SK-N-MC (cell line): ENCODE data around the gene CPEB1.

ENCODE experiments used
- EZH2 ChIP-seq: fragments of 200-600 bp; sonication (generic); IDR thresholded peaks from one replicate; pipeline ENCODE4 v1.6.1; 2017; ENCODE audit warnings: antibody characterized with exemption
- FOXP2 ChIP-seq: optimal IDR thresholded peaks from 2 replicates; pipeline ENCODE3; 2011; ENCODE audit warnings: mild to moderate bottlenecking, moderate library complexity; ENCODE audit not compliant: insufficient read depth; ENCODE audit errors: extremely low read length, control extremely low read depth
- POLR2AphosphoS5 ChIP-seq: IDR thresholded peaks from 2 replicates; pipeline ENCODE4 v1.6.1; 2012; ENCODE audit warnings: mild to moderate bottlenecking, low read depth, low read length, borderline replicate concordance

- TF ChIP-seq EZH2 (no peak), POLR2AphosphoS5 (no peak), FOXP2 (no peak)
Measured at GRCh38 chr15:82679626-82680199, 32.5 kb upstream of the CPEB1 start.
